ENCODE data around the gene PMM2. TPM values are rescaled to one million over a fixed set of nuclear protein-coding genes. Genes with fewer than 3 reads are reported as not detected.
"Not testable (repeated sequence)": the region's sequence is repeated elsewhere in the genome, so short reads cannot be mapped to it uniquely, and the experiment has no call there.

The PMM2 gene
- total RNA-seq, 1 experiment from 2014 or later = 34.7 TPM

GRCh38 chr16:8818504-8819270 is 21.0 kb downstream of the PMM2 start:
- no peak for DNase-seq (ENCODE audit: low spot score)

- DNase-seq (ENCODE audit: low spot score) = no peak
Measured at GRCh38 chr16:8819411-8820034, 21.9 kb downstream of the PMM2 start.

GRCh38 chr16:8822403-8822802 is 24.8 kb downstream of the PMM2 start:
- DNase-seq (ENCODE audit: low spot score) = no peak

- no peak for DNase-seq (ENCODE audit: low spot score)
Measured at GRCh38 chr16:8826278-8826879, 28.7 kb downstream of the PMM2 start.

GRCh38 chr16:8828541-8829165 is 31.0 kb downstream of the PMM2 start:
- DNase-seq (ENCODE audit: low spot score) = no peak

GRCh38 chr16:8831450-8831849 is 33.8 kb downstream of the PMM2 start:
- no peak for DNase-seq (ENCODE audit: low spot score)

- DNase-seq (ENCODE audit: low spot score) = no peak
Measured at GRCh38 chr16:8831871-8832716, 34.5 kb downstream of the PMM2 start.

- DNase-seq (ENCODE audit: low spot score) = no peak
Measured at GRCh38 chr16:8832717-8833105, 35.1 kb downstream of the PMM2 start.

GRCh38 chr16:8836797-8837196 is 39.2 kb downstream of the PMM2 start:
- not testable (repeated sequence) for DNase-seq (ENCODE audit: low spot score)

- not testable (repeated sequence) for DNase-seq (ENCODE audit: low spot score)
Measured at GRCh38 chr16:8837594-8837993, 40.0 kb downstream of the PMM2 start.

- not testable (repeated sequence) for DNase-seq (ENCODE audit: low spot score)
Measured at GRCh38 chr16:8842016-8842415, 44.4 kb downstream of the PMM2 start.

GRCh38 chr16:8843296-8843695 is 45.7 kb downstream of the PMM2 start:
- not testable (repeated sequence) for DNase-seq (ENCODE audit: low spot score)

GRCh38 chr16:8845699-8846298 is 48.2 kb downstream of the PMM2 start:
- DNase-seq (ENCODE audit: low spot score) = no peak

- DNase-seq (ENCODE audit: low spot score) = no peak
Measured at GRCh38 chr16:8846401-8846932, 48.8 kb downstream of the PMM2 start.

GRCh38 chr16:8847145-8847544 is 49.5 kb downstream of the PMM2 start:
- DNase-seq (ENCODE audit: low spot score) = no peak

- DNase-seq (ENCODE audit: low spot score) = no peak
Measured at GRCh38 chr16:8847623-8848022, 50.0 kb downstream of the PMM2 start.

GRCh38 chr16:8848231-8848938 is 50.7 kb downstream of the PMM2 start:
- DNase-seq (ENCODE audit: low spot score) = no peak

GRCh38 chr16:8848939-8849391 is 51.3 kb downstream of the PMM2 start:
- peak; percentile 96 for DNase-seq (ENCODE audit: low spot score)

GRCh38 chr16:8849411-8850011 is 51.9 kb downstream of the PMM2 start:
- DNase-seq (ENCODE audit: low spot score) = no peak
